Activated naive CD8-positive, alpha-beta T cell treated with anti-CD3 and anti-CD28 coated beads for 36 hours (primary cell): ENCODE results near the gene EWSR1. TPM values are rescaled to one million over a fixed set of nuclear protein-coding genes. Genes with fewer than 3 reads are reported as not detected.

Experiments
- DNase-seq: peaks from one replicate; pipeline ENCODE4 v3.0.0; 2021
- H3K27ac Mint-ChIP-seq: one replicate; pipeline ENCODE4 v1.8.0; 2022; ENCODE audit warnings: mild to moderate bottlenecking, moderate library complexity, mixed read lengths
- H3K27me3 Mint-ChIP-seq: one replicate; pipeline ENCODE4 v1.8.0; 2022; ENCODE audit warnings: mild to moderate bottlenecking, mixed read lengths
- H3K36me3 Mint-ChIP-seq: one replicate; pipeline ENCODE4 v1.8.0; 2021; ENCODE audit warnings: mild to moderate bottlenecking, mixed read lengths
- H3K4me1 Mint-ChIP-seq: one replicate; pipeline ENCODE4 v1.8.0; 2021; ENCODE audit warnings: mixed read lengths
- H3K4me3 Mint-ChIP-seq: one replicate; pipeline ENCODE4 v1.8.0; 2022; ENCODE audit warnings: mild to moderate bottlenecking, moderate library complexity, mixed read lengths
- H3K9me3 Mint-ChIP-seq: one replicate; pipeline ENCODE4 v1.8.0; 2022; ENCODE audit warnings: mixed read lengths
- total RNA-seq, 2 experiments: library from RNA; stranded (reverse); gene quantifications; one replicate each; pipeline ENCODE4 v1.2.3, GENCODE V29; 2021

The EWSR1 gene
- total RNA-seq, 2 experiments from 2014 or later, result 369 to 377 TPM

DNA sequence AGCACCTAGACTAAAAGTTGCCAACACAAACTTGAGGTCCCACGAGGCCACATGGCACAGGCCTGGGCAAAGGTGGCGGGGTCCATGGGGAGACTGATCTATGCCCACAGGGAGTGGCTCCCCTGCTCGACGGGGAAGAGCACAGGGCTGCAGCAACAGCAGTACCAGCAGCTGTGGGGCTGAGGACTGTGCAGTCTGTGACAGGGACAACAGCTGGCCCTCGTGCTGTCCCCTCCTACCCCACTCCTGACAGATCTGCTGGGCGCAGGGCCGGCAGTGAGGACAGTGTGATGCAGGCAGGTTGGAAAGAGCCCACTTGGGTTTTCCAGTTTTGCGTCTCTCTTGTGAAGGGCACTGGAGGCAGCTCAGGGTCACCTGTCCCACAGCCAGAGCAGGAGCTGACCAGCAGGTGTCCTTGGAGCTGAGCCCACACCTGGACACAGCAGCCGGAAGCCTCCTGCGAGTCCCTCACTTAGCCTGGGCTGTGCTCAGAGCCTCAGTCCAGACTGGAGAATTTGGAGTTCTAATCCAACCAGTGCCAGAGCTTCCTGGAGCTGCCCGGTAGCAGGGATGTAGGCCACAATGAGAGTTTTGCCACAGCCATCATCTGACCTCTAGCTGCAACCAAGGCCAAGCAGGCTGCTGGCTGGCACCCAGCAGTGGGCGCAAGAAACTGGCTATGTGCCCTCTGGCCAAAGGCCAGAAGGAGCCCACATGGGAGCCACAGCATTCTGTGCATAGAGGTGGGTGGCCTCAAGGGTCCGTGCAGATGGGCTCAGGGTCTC, 34.8 kb downstream of the EWSR1 start:
- peaks cover 21% of the 10 kb centered on the region for H3K36me3 Mint-ChIP-seq
- H3K27ac Mint-ChIP-seq, result no peak overlapping the region
- H3K4me3 Mint-ChIP-seq, result no peak overlapping the region
- no peaks in the 10 kb centered on the region for H3K9me3 Mint-ChIP-seq
- DNase-seq, result no peak
- peaks cover 9% of the 10 kb centered on the region for H3K4me1 Mint-ChIP-seq
- H3K27me3 Mint-ChIP-seq, result peaks cover 17% of the 10 kb centered on the region

DNA sequence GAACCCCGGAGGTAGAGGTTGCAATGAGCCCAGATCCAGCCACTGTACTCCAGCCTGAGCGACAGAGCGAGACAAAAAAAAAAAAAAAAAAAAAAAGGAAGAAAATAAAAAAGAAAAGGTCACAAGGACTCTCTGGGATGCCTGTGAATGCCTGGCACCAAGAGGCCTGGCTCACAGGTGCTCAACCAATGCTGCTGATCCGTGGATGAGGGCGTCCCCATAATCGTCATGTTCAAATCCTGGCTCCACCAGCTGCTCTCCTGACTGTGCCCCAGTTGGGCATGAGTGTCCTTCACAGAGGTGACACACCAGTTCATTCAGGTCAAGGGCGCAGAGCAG, 37.7 kb downstream of the EWSR1 start:
- Mint-ChIP-seq H3K4me1 (peaks cover 17% of the 10 kb centered on the region), H3K9me3 (no peaks in the 10 kb centered on the region), H3K4me3 (peak overlapping the region; percentile 62), H3K36me3 (peaks cover 4% of the 10 kb centered on the region), H3K27me3 (peaks cover 17% of the 10 kb centered on the region), H3K27ac (no peak overlapping the region)
- DNase-seq, result no peak

DNA sequence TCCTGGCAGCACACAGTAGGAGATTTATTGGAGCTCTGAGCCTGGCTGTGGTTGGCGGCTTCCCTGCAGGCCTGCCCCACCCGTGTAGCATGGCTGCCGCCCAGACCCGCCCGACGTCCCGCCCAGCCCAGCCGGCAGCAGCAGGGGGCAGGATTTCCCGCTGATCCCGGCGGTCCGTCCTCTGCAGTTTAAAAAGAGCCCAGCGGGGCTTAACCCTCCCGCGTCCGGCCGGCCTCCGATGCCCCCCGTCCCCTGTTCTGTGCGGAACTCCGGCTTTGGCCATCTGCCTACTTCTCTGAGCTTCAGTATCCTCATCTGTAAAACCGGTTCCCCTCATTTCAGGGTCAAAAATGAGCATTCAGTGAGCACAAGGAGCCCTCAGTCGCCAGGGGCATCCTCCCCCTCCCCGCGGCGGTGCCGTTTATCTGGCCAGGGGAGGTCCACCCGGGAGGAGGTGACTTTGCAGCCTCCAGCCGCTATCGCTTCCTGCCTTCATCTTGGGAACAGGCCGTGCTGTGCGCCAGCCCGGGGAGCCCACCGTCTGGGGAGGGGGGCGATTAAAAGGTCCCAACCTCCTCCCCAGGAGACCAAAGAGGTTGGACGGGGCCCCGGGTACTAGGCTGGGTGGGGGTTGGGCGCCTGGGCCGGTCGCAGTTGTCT, 38.2 kb downstream of the EWSR1 start, which contains the start of gene GAS2L1:
GAS2L1 (plus strand) TSS at position 476 of the 660 bp plus-strand sequence. CDS start 1,456 bp downstream, outside the sequence.
- H3K9me3 Mint-ChIP-seq, result no peaks in the 10 kb centered on the region
- no peak within 1 kb of the TSS for H3K27ac Mint-ChIP-seq
- peak; percentile 65 for DNase-seq

DNA sequence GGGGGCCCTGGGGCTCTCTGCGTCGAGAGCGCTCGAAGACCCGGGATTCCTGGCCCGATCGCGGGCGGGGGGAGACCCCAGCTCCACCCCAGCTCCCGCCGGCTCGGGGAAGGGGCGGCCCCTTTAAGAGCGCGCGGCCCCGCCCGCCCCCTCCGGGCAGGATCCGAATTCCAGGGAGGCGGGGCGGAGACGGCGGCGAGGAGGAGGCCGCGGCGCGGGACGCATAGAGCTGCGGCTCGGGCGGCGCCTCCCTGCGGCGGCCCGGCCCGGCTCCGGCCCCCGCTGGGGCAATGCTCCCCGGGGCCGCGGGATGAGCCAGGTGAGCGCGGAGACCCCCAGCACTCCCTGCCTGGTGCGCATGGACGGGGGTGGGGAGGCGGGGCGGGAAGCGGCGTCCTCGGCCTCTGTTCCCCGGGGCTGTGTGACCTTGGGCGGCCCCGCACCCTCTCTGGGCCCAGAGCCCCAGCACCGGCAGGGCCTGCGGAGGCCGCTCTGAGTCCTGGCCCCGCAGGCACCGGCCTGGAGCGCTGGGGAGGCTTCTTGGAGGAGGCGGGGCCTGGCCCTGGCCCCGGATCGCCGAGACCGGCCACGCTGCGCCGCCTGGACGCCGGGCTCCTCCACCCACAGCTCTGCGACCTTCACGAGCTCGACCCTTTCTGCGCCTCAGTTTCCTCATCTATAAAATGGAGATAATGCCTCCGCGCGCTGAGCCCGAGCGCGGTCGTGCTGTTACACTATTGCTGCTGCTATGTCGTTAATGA, 38.9 kb downstream of the EWSR1 start:
- no peaks in the 10 kb centered on the region for H3K9me3 Mint-ChIP-seq
- peaks cover 21% of the 10 kb centered on the region for H3K4me1 Mint-ChIP-seq
- H3K27me3 Mint-ChIP-seq, result peaks cover 19% of the 10 kb centered on the region
- no peaks in the 10 kb centered on the region for H3K36me3 Mint-ChIP-seq
- H3K4me3 Mint-ChIP-seq, result peak overlapping the region; percentile 63
- H3K27ac Mint-ChIP-seq, result no peak overlapping the region
- no peak for DNase-seq

More for the DNA sequence above, 38.2 kb downstream of the EWSR1 start, which contains the start of gene GAS2L1:
- peaks cover 21% of the 10 kb centered on the region for H3K4me1 Mint-ChIP-seq
- H3K4me3 Mint-ChIP-seq, result peak within 1 kb of the TSS; percentile 63
- no peaks in the 10 kb centered on the region for H3K36me3 Mint-ChIP-seq
- peaks cover 17% of the 10 kb centered on the region for H3K27me3 Mint-ChIP-seq

DNA sequence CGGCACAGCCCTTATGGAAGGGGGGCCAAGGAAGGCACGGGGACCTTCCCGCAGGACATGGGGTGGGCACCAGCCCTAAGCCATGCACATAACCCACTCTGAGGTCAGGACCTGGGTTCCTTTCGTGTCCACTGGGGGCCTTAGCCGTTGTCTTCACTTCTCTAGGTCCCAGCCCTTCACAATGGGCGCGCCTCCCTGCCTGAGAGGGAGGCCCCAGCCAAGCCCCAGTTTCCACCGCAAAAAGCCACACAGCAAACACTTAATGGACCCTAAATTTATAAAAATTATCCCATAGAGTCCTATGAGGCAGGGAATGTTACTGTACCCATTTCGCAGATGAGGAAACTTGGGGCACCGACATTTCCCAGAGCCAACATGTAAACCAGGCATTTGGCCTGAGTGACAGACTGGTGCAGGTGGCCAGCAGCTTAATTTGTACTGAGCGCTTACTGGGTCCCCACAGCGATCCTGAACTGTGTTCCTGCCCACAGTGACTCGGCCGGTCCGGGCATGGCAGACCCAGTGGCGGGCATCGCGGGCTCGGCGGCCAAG, 39.6 kb downstream of the EWSR1 start:
- peaks cover 21% of the 10 kb centered on the region for H3K4me1 Mint-ChIP-seq
- H3K4me3 Mint-ChIP-seq, result peak overlapping the region; percentile 63
- no peak overlapping the region for H3K27ac Mint-ChIP-seq
- no peak for DNase-seq
- peaks cover 25% of the 10 kb centered on the region for H3K27me3 Mint-ChIP-seq
- no peaks in the 10 kb centered on the region for H3K9me3 Mint-ChIP-seq
- H3K36me3 Mint-ChIP-seq, result no peaks in the 10 kb centered on the region

DNA sequence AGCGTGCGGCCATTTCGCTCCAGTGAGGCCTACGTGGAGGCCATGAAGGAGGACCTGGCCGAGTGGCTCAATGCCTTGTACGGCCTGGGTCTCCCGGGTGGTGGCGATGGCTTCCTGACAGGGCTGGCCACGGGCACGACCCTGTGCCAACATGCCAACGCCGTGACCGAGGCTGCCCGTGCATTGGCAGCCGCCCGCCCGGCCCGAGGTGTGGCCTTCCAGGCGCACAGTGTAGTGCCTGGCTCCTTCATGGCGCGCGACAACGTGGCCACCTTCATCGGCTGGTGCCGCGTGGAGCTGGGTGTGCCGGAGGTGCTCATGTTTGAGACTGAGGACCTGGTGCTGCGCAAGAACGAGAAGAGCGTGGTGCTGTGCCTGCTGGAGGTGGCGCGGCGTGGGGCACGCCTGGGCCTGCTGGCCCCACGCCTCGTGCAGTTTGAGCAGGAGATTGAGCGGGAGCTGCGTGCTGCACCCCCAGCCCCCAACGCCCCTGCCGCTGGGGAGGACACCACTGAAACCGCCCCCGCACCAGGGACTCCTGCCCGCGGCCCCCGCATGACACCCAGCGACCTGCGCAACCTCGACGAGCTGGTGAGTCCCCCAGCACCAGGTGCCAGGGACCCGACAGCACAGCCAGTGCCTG, 40.2 kb downstream of the EWSR1 start:
- Mint-ChIP-seq H3K4me3 (no peak overlapping the region), H3K27me3 (peaks cover 31% of the 10 kb centered on the region), H3K4me1 (peaks cover 23% of the 10 kb centered on the region), H3K36me3 (no peaks in the 10 kb centered on the region), H3K9me3 (no peaks in the 10 kb centered on the region), H3K27ac (no peak overlapping the region)
- DNase-seq, result no peak

DNA sequence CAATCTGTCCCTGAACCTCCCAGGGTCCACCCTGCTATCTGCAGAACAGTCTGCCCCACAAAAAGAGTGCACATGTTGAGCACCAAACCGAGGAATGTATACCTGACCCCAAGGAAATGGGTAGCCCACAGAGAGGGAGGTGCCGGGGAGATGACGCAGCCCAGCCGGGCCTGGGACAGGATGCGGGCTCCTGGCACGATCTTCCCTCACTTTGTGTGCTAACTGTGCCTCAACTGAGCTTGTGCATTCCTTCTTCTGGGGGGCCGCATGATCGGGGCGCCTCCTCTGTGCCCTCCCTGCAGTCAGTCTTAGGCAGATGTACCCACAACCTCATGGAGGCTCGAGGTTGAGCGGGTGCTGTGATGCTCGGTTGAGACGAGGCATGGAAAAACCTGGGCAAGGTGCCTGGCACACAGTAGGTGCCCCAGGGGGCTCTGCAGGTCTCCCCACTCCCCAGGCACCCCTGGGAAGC, 40.8 kb downstream of the EWSR1 start:
- Mint-ChIP-seq H3K4me3 (no peak overlapping the region), H3K27me3 (peaks cover 37% of the 10 kb centered on the region), H3K27ac (no peak overlapping the region), H3K4me1 (peaks cover 27% of the 10 kb centered on the region), H3K36me3 (no peaks in the 10 kb centered on the region), H3K9me3 (no peaks in the 10 kb centered on the region)
- DNase-seq, result peak; percentile 54

DNA sequence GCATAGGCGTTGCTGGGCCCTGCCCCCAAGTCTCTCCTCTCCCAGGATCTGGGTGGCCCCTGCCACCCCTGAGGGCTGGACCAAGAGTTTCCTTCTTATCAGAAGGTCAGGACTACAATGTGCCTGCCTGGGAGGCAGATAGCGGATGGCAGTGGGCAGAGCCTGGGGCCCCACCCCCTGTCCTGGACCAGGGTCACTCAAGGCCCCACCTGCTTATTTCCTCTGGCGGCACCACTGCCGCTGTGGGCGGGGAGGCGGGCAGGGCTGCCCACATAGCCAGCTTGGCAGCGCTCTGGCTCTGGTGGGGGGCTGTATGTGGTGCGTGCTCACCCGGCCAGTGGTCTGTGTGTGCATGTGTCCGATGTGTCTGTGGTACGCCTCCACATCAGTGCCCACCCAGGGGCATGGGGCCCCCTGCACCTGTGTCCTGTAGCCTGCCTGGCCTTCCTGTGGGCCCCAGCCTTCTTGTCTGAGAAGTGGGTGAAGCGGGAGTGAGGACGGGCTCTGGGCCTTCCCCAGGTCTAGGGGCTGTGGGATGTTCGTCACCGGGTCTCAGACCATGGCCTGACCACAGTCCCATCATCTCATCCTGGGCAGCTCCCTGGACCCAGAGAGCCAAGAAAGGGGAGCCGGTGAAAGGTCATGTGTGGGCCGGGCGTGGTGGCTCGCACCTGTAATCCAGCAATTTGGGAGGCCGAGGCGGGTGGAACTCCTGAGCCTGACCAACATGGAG, 41.4 kb downstream of the EWSR1 start:
- H3K4me1 Mint-ChIP-seq, result peaks cover 33% of the 10 kb centered on the region
- no peak for DNase-seq
- no peak overlapping the region for H3K27ac Mint-ChIP-seq
- H3K36me3 Mint-ChIP-seq, result no peaks in the 10 kb centered on the region
- no peak overlapping the region for H3K4me3 Mint-ChIP-seq
- H3K9me3 Mint-ChIP-seq, result no peaks in the 10 kb centered on the region
- H3K27me3 Mint-ChIP-seq, result peaks cover 44% of the 10 kb centered on the region

DNA sequence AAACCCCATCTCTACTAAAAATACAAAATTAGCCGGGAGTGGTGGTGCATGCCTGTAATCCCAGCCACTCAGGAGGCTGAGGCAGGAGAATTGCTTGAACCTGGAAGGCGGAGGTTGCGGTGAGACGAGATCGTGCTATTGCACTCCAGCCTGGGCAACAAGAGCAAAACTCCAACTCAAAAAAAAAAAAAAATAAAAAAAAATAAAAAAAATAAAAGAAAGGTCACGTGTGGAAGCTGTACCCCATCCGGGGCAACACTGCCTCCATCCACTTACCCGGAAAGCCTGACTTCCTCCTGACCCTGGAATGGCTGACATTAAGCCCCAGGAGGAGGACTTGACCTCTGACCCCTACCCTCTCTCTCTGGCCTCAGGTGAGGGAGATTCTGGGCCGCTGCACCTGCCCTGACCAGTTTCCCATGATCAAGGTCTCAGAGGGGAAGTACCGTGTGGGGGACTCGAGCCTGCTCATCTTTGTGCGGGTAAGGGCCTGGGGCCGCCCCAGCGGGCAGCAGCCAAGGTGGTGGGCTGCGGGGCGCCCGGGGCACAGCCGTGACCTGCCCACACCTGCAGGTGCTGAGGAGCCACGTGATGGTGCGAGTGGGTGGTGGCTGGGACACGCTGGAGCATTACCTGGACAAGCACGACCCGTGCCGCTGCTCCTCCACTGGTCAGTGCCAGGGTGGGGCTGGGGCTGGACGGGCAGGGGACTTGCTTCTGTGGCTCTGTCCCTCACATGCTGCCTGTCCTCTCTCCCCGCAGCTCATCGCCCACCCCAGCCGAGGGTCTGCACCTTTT, 42.2 kb downstream of the EWSR1 start:
- H3K4me1 Mint-ChIP-seq, result peaks cover 35% of the 10 kb centered on the region
- no peaks in the 10 kb centered on the region for H3K9me3 Mint-ChIP-seq
- H3K36me3 Mint-ChIP-seq, result no peaks in the 10 kb centered on the region
- H3K27ac Mint-ChIP-seq, result no peak overlapping the region
- DNase-seq, result no peak
- H3K27me3 Mint-ChIP-seq, result peaks cover 43% of the 10 kb centered on the region
- no peak overlapping the region for H3K4me3 Mint-ChIP-seq

DNA sequence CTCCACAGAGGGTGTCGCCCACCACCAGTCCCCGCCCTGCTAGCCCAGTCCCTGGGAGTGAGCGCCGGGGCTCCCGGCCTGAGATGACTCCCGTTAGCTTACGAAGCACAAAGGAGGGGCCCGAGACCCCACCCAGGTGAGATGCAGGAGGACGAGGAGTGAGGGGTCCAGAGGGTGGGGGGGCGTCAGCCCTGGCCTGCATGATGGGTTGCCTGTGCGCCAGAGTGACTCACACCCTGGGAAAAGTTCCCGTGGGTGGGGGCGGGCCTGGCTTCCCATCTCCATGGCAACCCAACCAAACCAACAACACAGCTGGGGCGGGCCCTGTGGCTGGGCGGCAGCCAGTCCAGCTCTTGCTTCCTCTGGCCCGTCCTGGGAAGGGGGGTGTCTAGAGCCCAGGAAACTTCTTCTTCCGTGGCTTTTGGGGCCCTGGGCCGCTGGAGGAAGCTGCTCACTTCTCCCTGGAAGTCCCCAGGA, 42.8 kb downstream of the EWSR1 start:
- Mint-ChIP-seq H3K27ac (no peak overlapping the region), H3K4me3 (no peak overlapping the region)

DNA sequence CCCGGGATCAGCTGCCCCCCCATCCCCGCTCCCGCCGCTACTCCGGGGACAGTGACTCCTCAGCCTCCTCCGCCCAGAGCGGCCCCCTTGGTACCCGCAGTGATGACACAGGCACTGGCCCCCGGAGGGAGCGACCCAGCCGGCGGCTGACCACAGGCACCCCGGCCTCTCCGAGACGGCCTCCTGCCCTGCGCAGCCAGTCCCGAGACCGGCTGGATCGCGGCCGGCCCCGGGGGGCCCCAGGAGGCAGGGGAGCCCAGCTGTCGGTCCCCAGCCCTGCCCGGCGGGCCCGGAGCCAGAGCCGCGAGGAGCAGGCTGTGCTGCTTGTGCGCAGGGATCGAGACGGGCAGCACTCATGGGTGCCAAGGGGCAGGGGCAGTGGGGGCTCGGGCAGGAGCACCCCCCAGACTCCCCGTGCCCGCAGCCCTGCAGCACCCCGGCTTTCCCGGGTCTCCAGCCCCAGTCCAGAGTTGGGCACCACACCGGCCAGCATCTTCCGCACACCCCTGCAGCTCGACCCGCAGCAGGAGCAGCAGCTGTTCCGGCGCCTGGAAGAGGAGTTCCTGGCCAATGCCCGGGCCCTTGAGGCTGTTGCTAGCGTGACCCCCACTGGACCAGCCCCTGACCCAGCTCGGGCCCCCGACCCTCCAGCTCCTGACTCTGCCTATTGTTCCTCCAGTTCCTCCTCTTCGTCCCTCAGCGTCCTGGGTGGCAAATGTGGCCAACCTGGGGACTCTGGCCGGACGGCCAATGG, 43.6 kb downstream of the EWSR1 start:
- peaks cover 30% of the 10 kb centered on the region for H3K4me1 Mint-ChIP-seq
- no peaks in the 10 kb centered on the region for H3K9me3 Mint-ChIP-seq
- H3K27ac Mint-ChIP-seq, result no peak overlapping the region
- no peak for DNase-seq
- no peaks in the 10 kb centered on the region for H3K36me3 Mint-ChIP-seq
- peaks cover 40% of the 10 kb centered on the region for H3K27me3 Mint-ChIP-seq
- no peak overlapping the region for H3K4me3 Mint-ChIP-seq

More for the DNA sequence above, 42.8 kb downstream of the EWSR1 start:
- H3K9me3 Mint-ChIP-seq, result no peaks in the 10 kb centered on the region
- DNase-seq, result peak; percentile 81
- H3K36me3 Mint-ChIP-seq, result no peaks in the 10 kb centered on the region
- H3K4me1 Mint-ChIP-seq, result peaks cover 35% of the 10 kb centered on the region
- H3K27me3 Mint-ChIP-seq, result peaks cover 39% of the 10 kb centered on the region

DNA sequence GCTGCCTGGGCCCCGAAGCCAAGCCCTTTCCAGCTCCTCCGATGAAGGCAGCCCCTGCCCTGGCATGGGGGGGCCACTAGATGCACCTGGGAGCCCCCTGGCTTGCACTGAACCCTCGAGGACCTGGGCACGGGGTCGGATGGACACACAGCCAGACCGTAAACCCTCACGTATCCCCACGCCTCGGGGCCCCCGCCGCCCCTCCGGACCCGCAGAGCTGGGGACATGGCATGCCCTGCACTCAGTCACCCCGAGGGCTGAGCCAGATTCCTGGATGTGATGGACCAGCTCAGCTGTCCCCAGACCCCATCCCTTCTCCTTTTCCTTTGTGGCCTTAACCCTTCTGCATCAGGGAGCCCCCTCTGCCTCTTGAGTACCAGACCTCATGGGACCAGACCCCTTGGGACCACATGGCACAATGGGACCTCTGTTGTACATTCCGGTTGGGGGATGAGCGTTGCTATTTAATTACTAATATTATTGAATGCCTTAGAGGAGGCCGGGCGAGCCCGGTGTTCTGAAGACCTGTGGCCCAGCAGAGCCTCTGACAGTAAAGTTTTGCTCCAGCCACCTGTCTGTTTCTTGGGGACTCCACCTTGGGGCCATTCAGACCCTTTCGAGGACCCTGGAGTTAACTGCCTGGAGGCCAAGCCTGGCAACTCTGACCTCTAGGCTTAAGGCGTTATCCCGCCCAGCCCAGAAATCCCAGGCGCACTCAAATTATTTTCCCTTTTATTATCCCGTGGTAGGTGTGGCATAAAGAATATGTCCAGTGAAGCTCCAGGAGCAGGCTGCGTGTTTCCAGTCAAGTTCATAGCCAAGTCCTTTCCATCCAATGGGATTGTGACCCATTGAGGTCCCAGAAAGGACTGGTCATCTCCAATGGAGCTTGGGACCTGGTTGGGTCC, 44.4 kb downstream of the EWSR1 start:
- Mint-ChIP-seq H3K36me3 (no peaks in the 10 kb centered on the region), H3K27ac (no peak overlapping the region)
- DNase-seq, result no peak

More for the DNA sequence above, 44.4 kb downstream of the EWSR1 start:
- Mint-ChIP-seq H3K9me3 (no peaks in the 10 kb centered on the region), H3K27me3 (peaks cover 47% of the 10 kb centered on the region), H3K4me3 (no peak overlapping the region), H3K4me1 (peaks cover 28% of the 10 kb centered on the region)
